HG02943 (cell line): Measurements from ENCODE around the gene FAM50B.

Experiments
- ATAC-seq: cut with Tn5 transposase; IDR thresholded peaks from one replicate; pipeline ENCODE4 v1.9.1; 2021; ENCODE audit warnings: mild to moderate bottlenecking, low read depth, moderate library complexity; ENCODE audit not compliant: unreplicated experiment

The FAM50B gene

DNA sequence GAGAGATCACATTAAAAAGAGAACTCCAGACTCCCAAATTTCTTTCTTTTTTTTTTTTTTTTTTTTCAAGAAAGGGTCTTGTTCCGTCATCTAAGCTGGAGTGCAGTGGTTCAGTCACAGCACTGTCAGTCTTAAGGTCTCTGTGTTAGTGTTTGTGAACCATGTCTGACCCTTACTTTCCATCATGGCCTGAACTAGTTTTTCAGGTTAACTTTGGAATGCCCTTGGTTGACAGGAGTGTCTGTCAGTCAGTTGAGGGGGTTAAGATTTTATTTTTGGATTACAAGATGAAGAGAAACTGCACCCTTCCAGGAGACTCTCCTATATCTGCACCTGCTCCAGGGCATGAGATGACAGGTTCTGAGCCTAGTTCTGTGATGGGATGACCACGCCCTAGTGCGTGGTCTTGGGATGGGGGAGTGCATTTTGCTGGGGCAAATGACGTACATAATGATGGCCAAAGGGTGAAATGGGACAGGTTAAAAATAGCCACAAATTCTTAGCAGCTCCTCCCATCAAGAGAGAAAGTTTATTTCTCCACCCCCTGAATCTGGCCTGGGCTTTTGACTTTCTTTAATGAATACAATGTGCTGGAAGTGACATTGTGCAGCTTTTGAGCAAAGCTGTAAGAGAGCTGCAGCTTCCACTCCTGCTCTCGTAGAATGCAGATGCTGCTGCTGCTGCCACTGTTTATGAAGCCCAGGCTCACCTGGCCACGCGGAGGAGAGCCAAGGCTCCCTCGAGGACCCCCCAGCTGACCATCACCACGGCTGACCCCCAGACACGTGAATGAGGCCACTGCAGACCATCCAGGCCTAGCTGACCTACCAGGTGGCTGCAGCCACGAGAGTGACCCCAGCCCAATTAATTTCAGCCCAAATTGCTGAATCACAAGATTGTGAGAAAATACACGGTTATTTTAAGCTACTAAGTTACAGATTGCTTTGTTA lies 29.7 kb upstream of the FAM50B start:
- ATAC-seq, result no peak

DNA sequence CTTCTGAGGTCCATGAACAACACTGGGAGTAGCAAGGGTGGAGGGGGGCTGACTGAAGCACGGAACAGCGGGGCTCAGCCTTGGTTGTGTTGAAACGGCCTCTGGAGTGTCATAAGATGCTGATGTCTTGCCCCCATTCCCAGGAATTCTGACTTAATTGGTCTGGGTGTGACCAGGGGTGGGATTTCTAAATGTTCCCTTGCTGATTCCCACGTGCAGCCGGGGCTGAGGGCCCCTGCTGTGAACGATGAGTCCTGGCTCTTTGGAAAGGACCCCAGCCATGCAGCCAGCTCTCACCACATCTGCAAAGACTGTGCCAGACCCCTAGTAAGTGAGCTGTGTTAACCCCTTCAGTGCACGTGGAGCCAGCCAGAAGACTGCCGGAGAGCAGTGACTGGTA lies 28.6 kb upstream of the FAM50B start:
- ATAC-seq, result no peak

DNA sequence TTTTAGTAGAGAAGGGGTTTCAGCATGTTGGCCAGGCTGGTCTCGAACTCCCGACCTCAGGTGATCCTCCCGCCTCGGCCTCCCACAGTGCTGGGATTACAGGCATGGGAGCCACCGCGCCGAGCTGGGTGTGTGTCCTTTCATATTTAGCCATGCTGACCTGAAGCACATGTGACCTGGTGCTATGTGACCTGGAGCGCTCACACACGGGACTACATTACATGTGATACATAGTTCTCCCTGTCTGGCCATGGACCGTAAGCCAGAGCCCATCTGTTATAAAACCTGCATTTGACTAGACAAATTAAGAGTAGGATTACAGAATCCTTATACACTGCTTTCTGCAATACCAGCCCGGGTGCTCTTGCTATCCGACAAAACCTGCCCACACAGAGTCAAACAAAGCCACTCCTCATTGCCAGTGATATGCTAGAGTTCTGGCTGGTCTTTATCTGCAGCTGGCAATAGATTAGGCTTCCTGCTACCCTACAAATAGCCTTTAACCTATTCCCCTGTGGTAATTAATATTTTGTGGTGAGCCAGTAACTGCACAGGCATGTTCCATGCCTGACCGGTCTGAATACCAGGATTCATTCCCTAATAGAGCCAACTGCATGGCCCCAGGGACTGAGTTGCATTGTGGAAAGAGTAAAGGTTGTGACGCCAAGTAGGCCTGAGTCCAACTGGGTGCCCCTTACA lies 26.3 kb upstream of the FAM50B start:
- ATAC-seq, result no peak

DNA sequence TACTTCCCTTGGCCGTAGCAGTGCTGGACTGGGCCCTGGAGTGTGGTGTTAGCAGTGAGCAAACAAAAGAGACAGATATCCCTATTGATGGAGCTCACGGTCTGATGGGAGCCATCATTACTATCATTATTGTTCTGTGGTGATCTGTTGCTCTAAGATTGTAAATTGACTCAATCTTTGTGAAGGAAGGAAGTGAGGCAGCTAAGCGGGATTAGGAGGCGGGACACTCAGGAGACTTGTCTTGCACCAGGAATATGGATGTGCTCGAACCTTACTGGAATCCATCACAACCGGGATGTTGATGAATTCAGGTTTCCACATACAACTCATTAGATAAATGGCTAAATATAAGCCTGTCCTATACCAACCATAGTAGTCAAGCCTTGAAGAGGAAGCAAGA lies 25.5 kb upstream of the FAM50B start:
- no peak for ATAC-seq

DNA sequence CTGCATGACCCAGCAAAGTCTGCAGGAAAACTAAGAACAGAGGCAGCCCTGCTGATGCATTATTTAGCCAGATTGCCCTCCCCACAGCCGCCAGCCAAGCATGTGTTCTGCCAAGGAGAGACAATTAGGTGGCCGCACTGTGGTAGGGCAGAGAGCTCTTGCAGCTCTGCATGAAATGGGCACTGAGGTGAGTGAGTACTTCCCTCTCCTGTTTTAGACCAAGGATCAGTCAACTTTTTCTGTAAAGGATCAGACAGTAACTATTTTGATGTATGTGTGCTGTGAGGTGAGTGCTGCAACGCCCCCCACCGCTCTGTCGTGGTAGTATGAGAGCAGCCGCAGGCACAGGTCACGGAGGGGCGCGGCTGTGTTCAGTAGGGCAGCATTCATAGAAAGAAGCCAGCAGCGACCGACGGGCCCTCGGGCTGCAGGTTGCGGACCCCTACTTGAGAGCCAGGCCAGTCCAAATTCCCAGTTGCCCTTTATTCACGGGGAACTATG lies 23.8 kb upstream of the FAM50B start:
- ATAC-seq, result no peak

DNA sequence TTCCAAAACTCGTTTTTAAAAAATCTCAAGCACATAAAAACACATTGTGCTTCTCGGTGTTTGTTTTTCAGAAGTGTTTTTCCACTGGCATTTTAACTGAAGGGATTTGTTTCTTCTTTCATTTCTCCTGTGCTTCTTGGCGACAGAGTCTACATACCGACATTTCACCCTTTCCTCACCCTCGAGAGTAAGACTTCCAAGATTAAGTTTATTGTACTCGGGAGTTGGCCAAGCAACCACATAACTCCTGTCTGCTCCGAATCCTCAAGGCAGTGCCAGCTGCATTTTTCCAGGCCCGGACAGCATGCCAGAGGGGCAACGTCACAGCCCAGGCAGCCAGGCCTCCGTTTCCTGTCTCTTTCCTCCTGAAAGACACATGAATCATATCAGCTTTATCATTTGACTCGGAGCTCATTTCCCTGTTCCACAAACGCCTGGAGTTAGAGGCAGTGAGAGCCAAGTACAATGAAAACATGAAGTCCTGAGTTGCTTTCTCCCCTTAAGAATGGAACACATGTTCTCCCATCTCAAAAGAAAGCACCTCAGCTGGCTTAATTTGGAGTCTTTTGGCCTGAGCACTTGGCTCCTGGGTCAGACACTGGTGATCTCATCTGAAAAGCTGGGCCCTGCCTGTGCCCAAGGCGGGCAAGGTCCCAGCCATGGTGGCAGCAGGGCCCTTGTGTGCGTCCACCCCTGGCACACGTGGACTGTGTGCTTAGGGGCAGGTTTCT lies 23.2 kb upstream of the FAM50B start:
- no peak for ATAC-seq

DNA sequence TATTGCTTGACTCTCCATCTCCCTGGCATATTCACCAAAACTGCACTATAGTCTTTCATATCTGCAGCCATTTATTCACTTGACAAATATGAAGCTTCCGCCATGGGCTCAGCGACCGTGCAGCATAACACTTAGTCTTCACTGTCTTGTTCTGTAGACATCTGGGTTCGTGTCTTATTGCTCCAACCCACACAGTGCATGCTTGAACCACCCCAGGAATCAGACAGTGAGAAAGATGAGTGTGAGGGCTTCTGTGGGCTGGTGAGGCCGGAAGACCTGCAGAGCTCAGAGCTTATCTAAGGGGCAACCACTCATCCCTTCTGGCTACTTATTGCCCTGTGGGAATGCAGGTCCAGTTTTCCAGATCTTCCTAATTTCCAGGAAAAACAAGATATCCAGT lies 19.9 kb upstream of the FAM50B start:
- no peak for ATAC-seq

DNA sequence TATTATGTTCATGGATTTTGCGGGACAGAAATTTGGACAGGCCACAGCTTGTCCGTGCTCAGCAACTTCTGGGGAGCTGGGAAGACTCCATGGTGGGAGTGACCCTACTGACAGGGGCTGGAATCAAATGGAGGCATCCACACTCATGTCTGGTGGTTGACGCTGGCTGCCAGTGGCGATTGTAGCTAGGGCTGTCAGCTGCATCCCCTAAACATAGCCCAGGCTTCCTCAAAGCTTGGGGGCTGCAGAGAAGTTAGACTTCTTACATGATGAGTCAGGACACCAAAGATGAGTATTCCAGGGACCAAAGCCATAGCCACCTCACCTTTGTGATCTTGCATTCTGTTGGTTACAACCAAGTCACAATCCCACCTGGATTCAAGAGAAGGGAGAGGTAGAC lies 18.4 kb upstream of the FAM50B start:
- no peak for ATAC-seq

DNA sequence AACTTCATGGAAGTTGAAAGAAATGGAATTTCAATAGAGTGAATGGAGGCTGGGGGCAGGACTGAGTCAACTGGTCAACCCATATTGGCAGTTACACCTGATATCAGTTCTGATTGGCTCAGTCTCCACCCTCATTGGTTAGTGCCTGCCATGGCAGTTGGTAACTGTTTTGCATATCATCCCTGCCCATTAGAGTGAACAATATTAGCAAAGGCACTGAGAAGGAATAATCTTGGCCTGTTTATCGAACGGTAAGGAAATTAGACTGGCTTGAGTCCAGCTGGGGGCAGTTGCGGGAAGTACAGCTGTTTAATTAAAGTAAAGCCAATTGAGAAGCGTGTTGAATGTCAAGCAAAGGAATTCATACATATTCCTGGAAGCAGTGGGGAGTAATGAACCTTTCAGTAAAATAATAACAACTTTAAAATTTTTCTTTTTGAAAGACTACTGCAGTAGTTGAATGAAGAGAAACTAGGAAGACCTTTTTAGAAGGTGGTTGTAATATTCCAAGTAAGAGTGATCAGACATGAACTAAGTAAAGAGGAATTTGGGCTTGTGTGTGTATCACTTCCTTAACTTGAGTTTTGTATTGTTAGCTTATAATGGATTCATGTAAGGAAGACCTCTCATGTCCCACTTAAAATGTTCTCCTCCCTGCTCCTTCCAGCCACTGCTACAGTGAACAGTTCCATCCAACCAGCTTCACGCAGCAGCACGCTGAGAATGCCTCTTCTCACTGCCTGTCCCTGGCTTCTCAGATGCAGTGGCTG lies 17.2 kb upstream of the FAM50B start:
- no peak for ATAC-seq

DNA sequence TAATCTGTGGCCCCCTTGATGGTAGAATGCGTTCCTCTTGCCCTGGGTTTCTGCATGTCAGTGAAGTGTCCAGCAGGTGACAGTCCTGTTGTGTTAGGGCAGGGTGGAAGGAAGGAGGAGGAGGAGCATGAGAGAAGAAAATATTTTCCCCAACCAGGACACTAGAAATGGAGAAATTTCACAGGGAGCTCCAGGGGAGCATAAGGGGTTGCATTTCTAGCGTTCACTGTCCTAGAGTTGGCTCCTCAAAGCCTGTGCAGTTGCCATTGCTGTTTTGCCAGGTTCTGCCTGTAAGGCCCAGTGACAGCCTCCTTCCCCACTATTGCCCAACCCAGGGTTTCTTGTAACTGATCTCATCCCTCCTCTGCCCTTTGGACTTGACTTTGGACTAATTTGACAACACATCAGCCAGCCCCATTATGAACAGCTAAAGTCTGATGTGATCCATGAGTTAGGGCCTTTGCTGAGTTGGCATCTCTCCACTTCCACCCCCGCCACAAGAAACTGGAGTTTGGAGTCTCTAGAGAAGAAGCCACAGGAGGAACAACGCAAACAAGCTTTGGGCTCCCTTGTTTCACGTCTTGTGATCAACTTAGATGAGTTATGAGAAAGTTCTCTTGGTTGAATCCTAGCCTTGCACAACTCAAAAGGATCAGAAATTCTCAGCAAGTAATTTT lies 14.0 kb upstream of the FAM50B start:
- no peak for ATAC-seq

DNA sequence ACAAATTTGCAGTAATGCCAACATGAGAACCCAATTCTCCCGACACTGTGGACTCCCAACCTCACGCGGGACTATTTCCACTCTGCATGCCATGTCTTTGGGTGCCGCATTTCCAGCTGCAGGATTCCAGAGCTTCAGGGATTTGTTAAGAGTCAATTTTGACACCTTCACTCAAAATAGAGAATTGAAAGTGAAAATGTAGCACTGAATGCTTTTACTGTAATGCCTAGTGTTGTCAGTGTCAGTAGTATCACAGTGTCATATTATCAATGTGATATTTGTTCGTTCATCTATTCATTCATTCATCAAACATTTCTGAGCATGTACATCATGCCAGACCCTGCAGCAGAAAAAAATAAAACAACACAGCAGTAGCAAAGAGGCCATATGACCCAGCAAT lies 13.4 kb upstream of the FAM50B start:
- ATAC-seq, result no peak

DNA sequence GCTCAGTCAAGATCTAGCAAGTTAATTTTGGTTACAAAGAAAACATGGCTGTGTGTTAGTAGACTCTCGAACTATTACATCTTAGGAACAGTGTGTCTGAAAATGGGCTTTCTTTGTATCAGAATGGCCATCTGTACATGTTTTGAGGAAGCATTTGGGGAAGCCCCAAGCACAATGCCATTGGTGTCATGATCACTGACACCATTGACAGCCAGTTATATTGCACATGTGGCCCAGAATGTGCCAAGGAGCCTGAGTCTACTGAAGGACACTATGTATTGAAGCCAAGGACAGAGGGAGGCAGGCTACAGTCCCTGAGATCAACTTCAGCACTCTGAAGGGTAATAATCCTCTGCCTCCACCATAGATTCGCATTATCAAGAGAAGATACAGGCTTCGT lies 12.6 kb upstream of the FAM50B start:
- no peak for ATAC-seq

DNA sequence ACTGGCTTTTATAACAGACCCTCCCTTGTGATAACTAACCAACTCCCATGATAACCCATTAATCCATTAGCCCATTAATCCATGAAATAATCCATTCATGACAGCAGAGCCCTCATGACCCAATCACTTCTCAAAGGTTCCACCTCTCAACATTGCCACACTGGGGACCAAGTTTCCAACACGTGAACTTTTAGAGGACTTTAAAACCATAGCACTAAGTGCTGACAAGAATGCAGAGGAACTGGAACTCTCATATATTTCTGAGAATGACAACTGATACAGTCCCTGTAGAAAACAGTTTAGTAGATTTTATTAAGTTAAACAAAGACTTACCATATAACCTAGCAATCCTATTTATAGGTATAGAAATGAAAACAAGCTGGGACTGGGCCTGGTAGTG lies 11.4 kb upstream of the FAM50B start:
- no peak for ATAC-seq

DNA sequence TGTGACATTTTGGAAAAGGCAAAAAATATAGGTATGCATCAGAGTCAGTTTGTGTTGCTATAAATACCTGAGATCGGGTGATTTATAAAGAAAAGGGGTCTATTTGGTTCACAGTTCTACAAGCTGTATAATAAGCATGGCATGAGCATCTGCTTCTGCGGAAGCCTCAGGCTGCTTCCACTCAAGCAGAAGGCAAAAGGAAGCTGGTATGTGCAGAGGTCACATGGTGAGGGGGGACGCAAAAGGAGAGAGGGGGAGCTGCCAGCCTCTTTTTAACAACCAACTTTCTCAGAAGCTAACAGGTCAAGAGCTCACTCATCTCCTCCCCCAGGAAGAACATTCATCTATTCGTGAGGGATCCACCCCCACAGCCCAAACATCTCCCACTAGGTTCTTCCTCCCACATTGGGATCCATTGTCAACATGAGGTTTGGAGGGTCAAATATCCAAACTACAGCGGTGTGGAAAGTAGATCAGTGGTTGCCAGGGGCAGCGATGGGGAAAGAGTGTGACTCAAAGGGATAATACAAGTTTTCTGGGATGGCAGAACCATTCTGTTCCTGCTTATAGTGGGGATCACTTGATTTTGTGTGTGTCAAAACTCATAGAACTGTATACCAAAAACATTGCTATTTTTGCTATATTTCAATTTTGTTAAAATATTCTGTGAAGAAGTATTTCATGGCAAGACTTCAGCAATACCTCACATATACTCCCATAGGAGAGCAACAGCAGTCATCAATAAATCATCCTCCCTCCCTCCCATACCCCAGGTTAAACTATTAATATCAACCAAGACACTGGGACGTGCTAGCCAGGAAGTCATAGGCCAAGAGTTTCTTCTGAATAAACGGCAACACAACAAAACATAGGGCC lies 9.9 kb upstream of the FAM50B start:
- no peak for ATAC-seq

DNA sequence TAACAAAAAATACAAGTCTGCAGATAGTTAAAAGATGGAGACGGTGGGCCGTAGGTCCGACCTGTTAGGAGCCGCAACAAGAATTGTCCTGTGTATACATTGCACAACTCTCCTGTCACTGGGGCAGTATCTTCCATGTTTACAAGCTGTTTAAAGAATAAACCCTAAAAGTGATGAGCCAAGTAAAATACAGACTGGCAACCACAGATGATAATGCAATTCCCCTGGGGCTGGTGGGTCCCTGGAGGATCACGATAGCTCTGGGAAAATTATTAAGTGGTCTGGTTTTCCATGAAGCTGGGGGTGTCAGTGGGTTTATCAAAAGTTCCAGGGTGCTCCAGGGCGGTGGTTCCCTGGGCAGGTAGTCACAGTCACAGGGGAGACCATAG lies 8.1 kb upstream of the FAM50B start:
- no peak for ATAC-seq

DNA sequence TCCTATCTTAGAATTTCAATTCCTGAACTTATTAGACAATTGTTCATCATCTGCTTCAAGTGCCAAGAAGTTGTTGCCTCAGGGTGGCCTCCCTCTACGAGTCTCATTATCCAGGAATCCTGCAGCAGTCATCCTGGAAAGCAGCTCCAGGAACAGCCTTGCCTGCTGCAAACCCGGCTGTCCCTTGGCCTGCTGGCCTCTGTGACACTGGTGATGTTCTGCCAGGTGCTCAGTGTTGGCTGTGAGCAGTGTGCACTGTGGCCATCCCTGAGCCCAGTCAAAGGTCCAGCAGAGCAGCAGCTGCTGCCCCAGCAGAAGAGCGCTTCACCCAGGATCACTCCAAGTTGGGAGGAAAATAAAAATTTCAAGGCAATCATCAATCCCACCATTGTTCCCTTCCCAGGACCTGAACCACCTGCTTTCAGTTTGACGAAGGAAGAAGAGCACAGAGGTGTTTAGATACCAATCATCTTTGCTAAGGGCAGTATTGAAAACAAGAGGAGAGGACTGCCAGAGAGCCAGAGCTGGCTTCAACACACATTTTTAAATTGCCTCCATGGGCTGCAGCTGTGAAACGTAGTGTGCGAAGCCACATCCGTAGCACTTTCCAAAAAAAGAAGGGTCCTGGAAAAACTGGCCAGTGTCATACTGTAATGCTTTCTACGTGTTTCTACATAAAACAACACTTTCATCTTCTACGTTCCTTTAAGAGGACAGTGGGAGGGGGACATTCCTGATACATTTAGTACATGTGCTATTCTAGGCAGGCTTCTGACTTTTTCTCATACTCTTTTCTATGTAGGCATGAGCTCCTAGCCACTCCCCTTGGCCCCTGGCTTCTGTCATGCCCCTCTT lies 7.2 kb upstream of the FAM50B start:
- no peak for ATAC-seq

DNA sequence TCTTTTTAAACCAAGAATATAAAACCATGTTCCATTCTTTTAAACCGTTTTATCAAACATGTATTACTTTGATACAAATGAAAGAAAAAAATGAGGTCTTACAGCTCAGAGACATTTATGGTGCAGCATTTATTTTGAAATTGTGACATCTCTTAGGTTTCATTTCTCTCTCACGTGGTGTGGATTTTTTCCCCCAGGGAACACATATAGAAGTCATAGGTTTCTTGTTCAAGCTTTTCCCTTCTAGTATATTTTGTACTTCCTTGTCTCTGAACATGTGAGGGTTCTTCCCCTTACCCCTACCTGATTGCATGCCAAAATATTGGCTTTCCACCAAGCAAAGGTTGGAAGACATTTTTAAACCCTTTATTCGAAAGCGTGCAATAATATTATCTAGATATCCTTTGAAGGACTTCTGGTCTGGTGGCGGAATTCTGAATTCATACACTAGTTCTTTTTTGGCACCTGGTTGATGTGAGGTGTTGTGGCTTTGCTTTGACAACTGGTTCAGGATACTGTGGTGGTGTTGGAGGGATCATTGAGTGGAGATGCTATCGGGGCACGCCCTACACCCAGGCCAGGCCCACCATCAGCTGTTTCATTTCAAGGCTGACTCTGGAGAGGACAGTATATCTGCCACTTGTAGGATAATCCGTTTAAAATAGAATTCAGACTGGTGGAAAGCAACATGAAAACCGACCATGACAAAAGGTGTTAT lies 5.6 kb upstream of the FAM50B start:
- ATAC-seq, result no peak
